DMS153 treated with DMSO at 0.1 percent for 48 hours (cell line): ENCODE results near the gene WDCP.
"Not testable (repeated sequence)": the region's sequence is repeated elsewhere in the genome, so short reads cannot be mapped to it uniquely, and the experiment has no call there.

Experiments
- DNase-seq: peaks from one replicate; lab custom pipeline; 2025; ENCODE audit not compliant: unreplicated experiment; lab: John Stamatoyannopoulos, UW

The WDCP gene

GRCh38 chr2:24046930-24047702, at the start of gene WDCP:
WDCP (minus strand) TSS chr2:24047391; CDS start chr2:24039494, 7,897 bp downstream.
- peak; percentile 94 for DNase-seq

- DNase-seq = not testable (repeated sequence)
Measured at GRCh38 chr2:24095171-24095677, 48.0 kb upstream of the WDCP start.

GRCh38 chr2:24093270-24093669, 46.1 kb upstream of the WDCP start:
- DNase-seq = not testable (repeated sequence)

- no peak for DNase-seq
Measured at GRCh38 chr2:24088821-24089359, 41.7 kb upstream of the WDCP start.

GRCh38 chr2:24087032-24087431, 39.8 kb upstream of the WDCP start:
- DNase-seq = no peak

GRCh38 chr2:24086241-24086640, 39.0 kb upstream of the WDCP start:
- no peak for DNase-seq

- no peak for DNase-seq
Measured at GRCh38 chr2:24085200-24085489, 38.0 kb upstream of the WDCP start.

- peak; percentile 72 for DNase-seq
Measured at GRCh38 chr2:24084386-24085199, 37.4 kb upstream of the WDCP start, which contains the start of gene TP53I3. TP53I3 (minus strand) TSS chr2:24084834; CDS start chr2:24084326, 508 bp downstream.

- peak; percentile 71 for DNase-seq
Measured at GRCh38 chr2:24083567-24084385, 36.6 kb upstream of the WDCP start.

GRCh38 chr2:24082787-24083566, 35.8 kb upstream of the WDCP start:
- DNase-seq = no peak

GRCh38 chr2:24080701-24081100, 33.5 kb upstream of the WDCP start:
- DNase-seq = no peak

- no peak for DNase-seq
Measured at GRCh38 chr2:24077879-24078278, 30.7 kb upstream of the WDCP start.

GRCh38 chr2:24077535-24077877, 30.3 kb upstream of the WDCP start:
- DNase-seq = no peak

- DNase-seq = no peak
Measured at GRCh38 chr2:24076849-24077534, 29.8 kb upstream of the WDCP start.

- peak; percentile 98 for DNase-seq
Measured at GRCh38 chr2:24075915-24076848, 29.0 kb upstream of the WDCP start, which contains the start of gene SF3B6. SF3B6 (minus strand) TSS chr2:24076326; CDS start chr2:24076229, 97 bp downstream.

GRCh38 chr2:24075259-24075658, 28.1 kb upstream of the WDCP start:
- no peak for DNase-seq

GRCh38 chr2:24073816-24074215, 26.6 kb upstream of the WDCP start:
- DNase-seq = no peak

- DNase-seq = no peak
Measured at GRCh38 chr2:24072259-24072658, 25.1 kb upstream of the WDCP start.
